ENCODE data around the gene TMIE. TPM values are rescaled to one million over a fixed set of nuclear protein-coding genes. Genes with fewer than 3 reads are reported as not detected.

TMIE gene
- total and polyA plus RNA-seq, 2 of the 4 experiments (the other 2 are of a cell fraction), result 0.12 TPM; not detected in 1

- Histone ChIP-seq H3K9ac (ENCODE audit: low read depth, low read length) (peak overlapping the region; percentile 64), H3K9me3 (ENCODE audit: control insufficient read depth, insufficient read depth, low read length) (no peaks in the 10 kb centered on the region), H4K8ac (ENCODE audit: low read depth in 2 of 2, low read length in 2 of 2) (peak overlapping the region in 1 of 2 experiments; percentile 63; a peak in 2 of 4 replicates), H3K4me1 (ENCODE audit: control insufficient read depth, insufficient read depth, low read length) (peaks cover 20% of the 10 kb centered on the region), H3K36me3 (ENCODE audit: control insufficient read depth, insufficient read depth, low read length) (no peaks in the 10 kb centered on the region; the same call in 1 of the 2 replicates), H4K20me1 (ENCODE audit: insufficient read depth, low read length) (peaks cover 5% of the 10 kb centered on the region; the same call in 1 of the 2 replicates), H2BK20ac (ENCODE audit: low read depth, low read length) (no peak overlapping the region), H3K18ac (ENCODE audit: low read depth, low read length) (no peak overlapping the region; the same call in 1 of the 2 replicates), H3K14ac (replicated peaks; ENCODE audit: low read depth, low read length) (peak overlapping the region; percentile 19; the same call in 1 of the 2 replicates), H3K4me2 (ENCODE audit: low read depth, low read length) (peak overlapping the region; percentile 84), H2AK5ac (ENCODE audit: low read depth, low read length) (peak overlapping the region; percentile 56; the same call in 1 of the 2 replicates), H3K27me3 (ENCODE audit: control insufficient read depth, insufficient read depth, low read length) (peaks cover 8% of the 10 kb centered on the region), H3K4ac (ENCODE audit: low read depth, low read length) (no peak overlapping the region; the same call in none of the 2 replicates), H3K56ac (ENCODE audit: extremely low read depth, insufficient read depth, low read length) (no peak overlapping the region), H4K91ac (ENCODE audit: insufficient read depth, low read depth, low read length) (no peak overlapping the region; the same call in 1 of the 2 replicates), H2AFZ (replicated peaks; ENCODE audit: low read length, poor library complexity) (peak overlapping the region; percentile 95), H3K27ac (ENCODE audit: insufficient read depth, low read length) (no peak overlapping the region), H3K4me3 (ENCODE audit: insufficient read depth, low read depth, low read length) (peak overlapping the region; percentile 93), H2BK120ac (ENCODE audit: low read depth, low read length) (no peak overlapping the region), H2BK5ac (ENCODE audit: low read depth, low read length, poor library complexity, severe bottlenecking) (no peak overlapping the region), H3K79me1 (ENCODE audit: low read depth in 1 of 2, low read length in 2 of 2) (no peaks in the 10 kb centered on the region; a peak in 1 of 4 replicates), H2AK9ac (replicated peaks; ENCODE audit: low read depth, low read length, poor library complexity) (peak overlapping the region; percentile 88), H3K23ac (ENCODE audit: low read depth, low read length) (no peak overlapping the region), H2BK15ac (ENCODE audit: low read depth, low read length) (no peak overlapping the region), H3K9me1 (ENCODE audit: insufficient read depth, low read length) (peaks cover 14% of the 10 kb centered on the region; the same call in 1 of the 2 replicates), H4K5ac (ENCODE audit: low read depth, low read length) (no peak overlapping the region)
- no CpG with 5 or more reads among the region's 11 CpGs for WGBS, 2 experiments (ENCODE audit: extremely low coverage in 2 of 2, insufficient read length in 1 of 2)
- ATAC-seq (ENCODE audit: low read depth), result no peak
- intact Hi-C loops (cut with micrococcal nuclease) (no loop called here), in situ Hi-C loops (cut with MboI; ENCODE audit: low sequenced_read_pairs) (no loop called here), dilution Hi-C loops (cut with HindIII; ENCODE audit: low sequenced_read_pairs, unreplicated experiment) (no loop called here)
- no peak for DNase-seq
- CTCF ChIA-PET, result interaction anchor here (0.5 kb wide), 1 partner anchor 203 kb away, joined by 7 read pairs; no protein-coding TSS in a partner anchor
- POLR2A ChIA-PET (ENCODE audit: unreplicated experiment), result no interaction called here
- no TSS peak for BruUV-seq (replicated peaks)
- TF ChIP-seq USF2 (IDR thresholded peaks at IDR 0.05; ENCODE audit: low read depth, low read length) (no peak), POLR2A (IDR thresholded peaks at IDR 0.05; ENCODE audit: low read depth, low read length) (no peak), RFX5 (IDR thresholded peaks at IDR 0.05; ENCODE audit: low read depth, low read length) (no peak)
- TF ChIP-seq, protein P1, sequence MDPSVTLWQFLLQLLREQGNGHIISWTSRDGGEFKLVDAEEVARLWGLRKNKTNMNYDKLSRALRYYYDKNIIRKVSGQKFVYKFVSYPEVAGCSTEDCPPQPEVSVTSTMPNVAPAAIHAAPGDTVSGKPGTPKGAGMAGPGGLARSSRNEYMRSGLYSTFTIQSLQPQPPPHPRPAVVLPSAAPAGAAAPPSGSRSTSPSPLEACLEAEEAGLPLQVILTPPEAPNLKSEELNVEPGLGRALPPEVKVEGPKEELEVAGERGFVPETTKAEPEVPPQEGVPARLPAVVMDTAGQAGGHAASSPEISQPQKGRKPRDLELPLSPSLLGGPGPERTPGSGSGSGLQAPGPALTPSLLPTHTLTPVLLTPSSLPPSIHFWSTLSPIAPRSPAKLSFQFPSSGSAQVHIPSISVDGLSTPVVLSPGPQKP (IDR thresholded peaks at IDR 0.05; ENCODE audit: borderline replicate concordance, low read depth, low read length), result no peak
These were observed 8.6 kb upstream of the TMIE start for GRCh38 chr3:46692566-46692990.

Data from IMR-90 (cell line).